ENCODE results near the gene ZEB1.

The ZEB1 gene

GRCh38 chr10:31322647-31323046 is 3.6 kb downstream of the ZEB1 start:
- peak; percentile 44 for TF ChIP-seq CTCF (IDR thresholded peaks at IDR 0.05; ENCODE audit: control insufficient read depth, insufficient read depth, low read depth, low read length, missing control alignments)
- DNase-seq (ENCODE audit: low read depth), result no peak

GRCh38 chr10:31340343-31340742 is 21.3 kb downstream of the ZEB1 start:
- no peak for TF ChIP-seq CTCF (IDR thresholded peaks at IDR 0.05; ENCODE audit: control insufficient read depth, insufficient read depth, low read depth, low read length, missing control alignments)
- H3K4me3 ChIP-seq (ENCODE audit: control insufficient read depth, low read depth, low read length), result no peak overlapping the region
- no peak for DNase-seq (ENCODE audit: low read depth)

More at GRCh38 chr10:31322647-31323046, 3.6 kb downstream of the ZEB1 start:
- no peak overlapping the region for H3K4me3 ChIP-seq (ENCODE audit: control insufficient read depth, low read depth, low read length)

DNA sequence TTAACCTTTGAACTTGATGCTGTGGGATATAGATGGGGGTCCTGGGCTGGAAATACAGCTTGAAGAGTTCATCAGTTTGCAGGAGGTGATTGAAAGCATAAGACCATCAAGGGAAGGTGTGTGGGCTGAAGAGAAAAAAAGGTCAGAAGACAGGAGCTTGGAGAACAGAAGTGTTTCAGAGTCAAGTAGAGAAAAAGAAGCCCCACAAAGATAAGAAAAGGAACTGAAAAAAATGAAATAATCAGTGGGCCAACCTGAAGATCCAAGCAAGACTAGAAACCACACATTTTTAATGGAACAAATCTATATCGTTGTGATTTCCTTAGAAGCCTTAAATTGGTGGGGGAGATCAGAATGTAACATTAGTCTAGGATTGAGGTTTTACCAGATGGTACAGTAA is 22.5 kb downstream of the ZEB1 start:
- TF ChIP-seq CTCF (IDR thresholded peaks at IDR 0.05; ENCODE audit: control insufficient read depth, insufficient read depth, low read depth, low read length, missing control alignments), result no peak
- no peak overlapping the region for H3K4me3 ChIP-seq (ENCODE audit: control insufficient read depth, low read depth, low read length)
- DNase-seq (ENCODE audit: low read depth), result no peak

GRCh38 chr10:31343009-31343408 is 24.0 kb downstream of the ZEB1 start:
- TF ChIP-seq CTCF (IDR thresholded peaks at IDR 0.05; ENCODE audit: control insufficient read depth, insufficient read depth, low read depth, low read length, missing control alignments), result no peak
- DNase-seq (ENCODE audit: low read depth), result no peak
- no peak overlapping the region for H3K4me3 ChIP-seq (ENCODE audit: control insufficient read depth, low read depth, low read length)

GRCh38 chr10:31343551-31343950 is 24.5 kb downstream of the ZEB1 start:
- no peak for DNase-seq (ENCODE audit: low read depth)
- no peak for TF ChIP-seq CTCF (IDR thresholded peaks at IDR 0.05; ENCODE audit: control insufficient read depth, insufficient read depth, low read depth, low read length, missing control alignments)
- no peak overlapping the region for H3K4me3 ChIP-seq (ENCODE audit: control insufficient read depth, low read depth, low read length)

DNA sequence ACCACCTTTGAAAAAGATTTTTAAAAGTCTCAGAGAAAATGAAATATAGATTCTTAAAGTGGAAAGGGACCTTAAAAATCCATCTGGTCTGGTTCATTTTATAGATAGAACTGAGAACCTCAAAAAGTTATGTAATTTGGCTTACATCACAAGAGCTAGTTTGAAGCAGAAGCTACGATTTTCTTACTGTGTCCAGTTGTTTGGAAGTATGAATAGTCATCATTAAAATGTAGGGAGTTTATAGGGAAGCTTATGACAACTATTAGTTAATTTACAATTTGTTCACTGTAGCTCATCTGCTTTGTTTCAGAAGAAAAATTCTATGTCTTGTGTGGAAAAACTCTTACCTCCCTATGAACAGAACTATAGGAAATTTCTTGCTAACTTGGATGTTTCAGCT is 26.9 kb downstream of the ZEB1 start:
- peak; percentile 14 for DNase-seq (ENCODE audit: low read depth)
- no peak overlapping the region for H3K4me3 ChIP-seq (ENCODE audit: control insufficient read depth, low read depth, low read length)
- no peak for TF ChIP-seq CTCF (IDR thresholded peaks at IDR 0.05; ENCODE audit: control insufficient read depth, insufficient read depth, low read depth, low read length, missing control alignments)

- no peak for TF ChIP-seq CTCF (IDR thresholded peaks at IDR 0.05; ENCODE audit: control insufficient read depth, insufficient read depth, low read depth, low read length, missing control alignments)
- no peak for DNase-seq (ENCODE audit: low read depth)
- H3K4me3 ChIP-seq (ENCODE audit: control insufficient read depth, low read depth, low read length), result no peak overlapping the region
Measured at GRCh38 chr10:31346953-31347352, 27.9 kb downstream of the ZEB1 start.
